Tibial artery (tissue), 4 donors: Measurements from ENCODE around the gene NPAS3.

ENCODE experiments used
- DNase-seq, 2 donors: peaks; one replicate each; pipeline ENCODE4 v3.0.0-alpha.2; 2019
- H3K27ac ChIP-seq, 2 donors: fragments of 200-600 bp; sonication (generic) in 1 of 2; 1 replicate in 1 of 2; 2 replicates in 1 of 2; pipeline ENCODE4 v1.5.1; 2018 to 2019; ENCODE audit warnings: mild to moderate bottlenecking in 1 of 2
- H3K27me3 ChIP-seq, 2 donors: fragments of 200-600 bp; sonication (generic) in 1 of 2; one replicate each; pipeline versions ENCODE4 v1.5.1 to v1.6.0; 2016 to 2019
- H3K36me3 ChIP-seq, 3 donors: fragments of 200-600 bp; sonication (generic) in 2 of 3; one replicate each; pipeline ENCODE4 v1.5.1; 2016 to 2019; ENCODE audit warnings: mild to moderate bottlenecking in 2 of 3
- H3K4me1 ChIP-seq, 4 donors: fragments of 200-600 bp; sonication (generic) in 2 of 4; 1 replicate in 3 of 4; 2 replicates in 1 of 4; pipeline ENCODE4 v1.5.1; 2016 to 2019
- H3K4me3 ChIP-seq, 2 donors: fragments of 200-600 bp; sonication (generic) in 1 of 2; 1 replicate in 1 of 2; 2 replicates in 1 of 2; pipeline ENCODE4 v1.5.1; 2018 to 2019; ENCODE audit warnings: mild to moderate bottlenecking in 2 of 2
- H3K9me3 ChIP-seq, 3 donors: fragments of 200-600 bp; sonication (generic) in 1 of 3; one replicate each; pipeline ENCODE4 v1.5.1; 2016 to 2019
- intact Hi-C: fragments of 100-400 bp; cut with DNase I; formaldehyde crosslinking; loops from one replicate; pipeline ENCODE4 v1.15.0; 2023; ENCODE audit warnings: low total_unique reads
- TF ChIP-seq, protein P1 (sequence below), 2 experiments: fragments of 200-600 bp in 1 of 2; fragments of 450-650 bp in 1 of 2; IDR thresholded peaks; one replicate each; pipeline ENCODE4 v1.5.1; 2017 to 2019; ENCODE audit warnings: antibody characterized with exemption in 2 of 2, mild to moderate bottlenecking in 1 of 2, moderate library complexity in 1 of 2

Gene NPAS3

DNA sequence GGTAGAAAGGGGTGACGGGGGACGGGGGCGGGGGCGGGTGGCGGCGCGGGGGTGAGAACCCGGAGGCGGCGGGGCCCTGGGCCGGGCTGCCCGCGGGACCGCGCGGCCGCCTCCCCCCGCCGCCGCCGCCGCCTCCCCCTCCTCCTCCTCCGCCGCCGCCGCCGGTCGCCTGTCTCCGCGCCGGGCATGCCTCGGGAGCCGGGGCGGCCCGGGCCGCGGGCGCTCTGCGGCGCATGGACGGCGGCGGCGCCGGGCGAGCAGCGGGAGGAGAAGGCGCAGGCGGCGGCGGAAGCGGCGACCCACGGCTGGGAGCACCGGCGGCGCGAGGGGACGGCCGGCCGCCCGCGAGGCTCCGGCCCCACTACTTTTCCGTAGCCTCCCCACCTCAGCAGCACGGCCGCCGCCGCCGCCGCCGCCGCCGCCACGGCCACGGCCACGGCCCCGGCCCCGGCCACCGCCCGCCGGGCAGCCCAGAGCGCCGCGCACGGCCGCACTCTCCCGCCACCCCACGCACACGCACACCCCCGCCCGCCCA, at the start of gene NPAS3:
Gene NPAS3 (plus strand): TSS at position 161 of the 535 bp plus-strand sequence.
- Histone ChIP-seq H3K9me3 (no peaks in the 10 kb centered on the region), H3K4me1 (peaks cover 0 to 28% (median 17%) of the 10 kb centered on the region in 4 donors), H3K27me3 (peaks cover 0 to 26% of the 10 kb centered on the region in 2 donors), H3K27ac (peak within 1 kb of the TSS; percentile 83 to 86), H3K36me3 (no peaks in the 10 kb centered on the region), H3K4me3 (peak within 1 kb of the TSS; percentile 77 to 80)
- TF ChIP-seq, protein P1, sequence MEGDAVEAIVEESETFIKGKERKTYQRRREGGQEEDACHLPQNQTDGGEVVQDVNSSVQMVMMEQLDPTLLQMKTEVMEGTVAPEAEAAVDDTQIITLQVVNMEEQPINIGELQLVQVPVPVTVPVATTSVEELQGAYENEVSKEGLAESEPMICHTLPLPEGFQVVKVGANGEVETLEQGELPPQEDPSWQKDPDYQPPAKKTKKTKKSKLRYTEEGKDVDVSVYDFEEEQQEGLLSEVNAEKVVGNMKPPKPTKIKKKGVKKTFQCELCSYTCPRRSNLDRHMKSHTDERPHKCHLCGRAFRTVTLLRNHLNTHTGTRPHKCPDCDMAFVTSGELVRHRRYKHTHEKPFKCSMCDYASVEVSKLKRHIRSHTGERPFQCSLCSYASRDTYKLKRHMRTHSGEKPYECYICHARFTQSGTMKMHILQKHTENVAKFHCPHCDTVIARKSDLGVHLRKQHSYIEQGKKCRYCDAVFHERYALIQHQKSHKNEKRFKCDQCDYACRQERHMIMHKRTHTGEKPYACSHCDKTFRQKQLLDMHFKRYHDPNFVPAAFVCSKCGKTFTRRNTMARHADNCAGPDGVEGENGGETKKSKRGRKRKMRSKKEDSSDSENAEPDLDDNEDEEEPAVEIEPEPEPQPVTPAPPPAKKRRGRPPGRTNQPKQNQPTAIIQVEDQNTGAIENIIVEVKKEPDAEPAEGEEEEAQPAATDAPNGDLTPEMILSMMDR (IDR thresholded peaks at IDR 0.05), result no peak
- intact Hi-C loops, result loop anchor here (10.0 kb wide), 2 partner anchors 856 to 1016 kb away; partner anchors contain the start of gene EGLN3
- DNase-seq, result peak in 1 of 2 donors; percentile 66

DNA sequence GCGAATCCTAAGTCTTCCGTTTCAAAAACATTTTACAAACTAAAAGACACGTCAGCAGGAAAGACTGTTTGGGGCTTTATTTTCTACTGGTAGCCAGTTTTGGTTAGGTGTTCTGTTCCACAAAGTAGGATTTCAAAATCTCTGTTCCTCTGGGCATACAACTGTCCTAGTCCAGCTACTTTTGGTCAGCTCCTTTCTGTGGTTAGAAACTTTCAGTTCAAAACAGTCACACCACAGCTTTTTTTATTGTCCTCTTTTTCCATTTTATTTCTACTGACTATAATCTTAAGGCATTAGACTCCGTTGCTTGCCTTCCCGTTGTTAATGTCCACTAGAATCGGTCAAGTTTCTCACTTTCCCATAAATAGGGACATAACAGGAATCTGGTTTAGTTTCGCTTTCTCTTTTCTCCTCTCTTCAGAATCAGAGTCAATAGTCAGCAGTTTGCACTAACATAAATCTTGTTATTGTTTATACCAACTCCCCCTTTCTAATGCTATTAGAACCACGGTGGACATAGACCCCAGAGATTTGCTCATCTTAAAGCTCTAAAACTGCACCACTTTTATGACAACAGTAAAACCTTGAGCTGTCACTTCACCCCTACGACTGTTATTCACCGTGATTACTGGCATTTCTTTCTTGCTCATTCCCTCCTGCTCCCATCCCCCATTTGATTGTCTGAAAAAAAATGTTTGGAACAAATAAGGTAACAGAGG, 41.5 kb upstream of the NPAS3 start:
- TF ChIP-seq, protein P1 (IDR thresholded peaks at IDR 0.05), result no peak
- Histone ChIP-seq H3K27me3 (no peaks in the 10 kb centered on the region), H3K4me3 (peak overlapping the region; percentile 51 to 56), H3K27ac (peak overlapping the region; percentile 45 to 72), H3K36me3 (no peaks in the 10 kb centered on the region), H3K4me1 (peaks cover 0 to 7% (median 3%) of the 10 kb centered on the region in 4 donors), H3K9me3 (no peaks in the 10 kb centered on the region)
- DNase-seq, result no peak
- intact Hi-C loops, result no loop called here

DNA sequence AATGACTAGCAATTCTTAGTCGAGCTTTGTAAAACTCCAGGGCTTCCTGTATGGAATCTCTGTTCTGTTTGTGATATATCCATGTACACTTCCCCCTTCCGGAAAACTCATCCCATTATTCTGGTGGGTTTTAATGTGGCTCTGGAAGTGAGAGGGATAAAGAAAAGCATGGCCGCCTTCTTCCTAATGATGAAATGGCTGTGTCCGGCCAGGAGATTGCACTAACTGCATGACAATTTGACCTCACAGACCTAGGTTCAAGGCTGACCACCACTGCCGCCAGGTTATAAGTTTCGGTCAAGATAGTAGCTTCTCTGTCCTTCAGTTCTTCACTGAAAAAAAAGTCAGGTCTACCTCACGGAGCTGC, 41.0 kb upstream of the NPAS3 start:
- Histone ChIP-seq H3K4me1 (peaks cover 0 to 7% (median 3%) of the 10 kb centered on the region in 4 donors), H3K27me3 (no peaks in the 10 kb centered on the region), H3K36me3 (no peaks in the 10 kb centered on the region), H3K4me3 (peak overlapping the region; percentile 51 to 56), H3K9me3 (no peaks in the 10 kb centered on the region), H3K27ac (peak overlapping the region; percentile 45 to 72)
- TF ChIP-seq, protein P1 (IDR thresholded peaks at IDR 0.05), result no peak
- intact Hi-C loops, result no loop called here
- DNase-seq, result no peak

- intact Hi-C loops, result no loop called here
- DNase-seq, result no peak
- Histone ChIP-seq H3K27ac (no peak overlapping the region), H3K9me3 (no peaks in the 10 kb centered on the region), H3K4me1 (peaks cover 0 to 7% (median 3%) of the 10 kb centered on the region in 4 donors), H3K4me3 (no peak overlapping the region), H3K27me3 (no peaks in the 10 kb centered on the region), H3K36me3 (no peaks in the 10 kb centered on the region)
- TF ChIP-seq, protein P1 (IDR thresholded peaks at IDR 0.05), result no peak
Observed at GRCh38 chr14:32898876-32899275, 39.8 kb upstream of the NPAS3 start.

DNA sequence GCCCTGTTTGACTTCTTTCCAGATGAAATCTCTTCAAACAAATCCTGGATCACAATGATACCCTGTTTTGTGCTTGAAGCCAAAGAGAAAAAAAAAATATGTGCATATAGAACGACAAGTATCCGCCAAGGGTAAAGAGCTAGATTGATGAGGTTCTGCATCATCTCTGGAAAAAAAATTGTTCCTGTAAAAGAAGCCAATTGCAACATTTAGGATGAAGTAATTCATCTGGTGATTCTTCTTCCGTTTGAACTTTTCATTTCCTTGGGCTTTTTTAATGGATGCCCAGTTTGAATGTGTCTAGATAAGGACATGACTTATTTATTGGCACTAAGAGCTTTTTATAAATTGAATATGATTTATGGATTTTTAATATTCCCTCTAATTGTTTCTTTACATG, 38.1 kb upstream of the NPAS3 start:
- Histone ChIP-seq H3K36me3 (no peaks in the 10 kb centered on the region), H3K4me3 (no peak overlapping the region), H3K4me1 (peaks cover 0 to 7% (median 3%) of the 10 kb centered on the region in 4 donors), H3K27me3 (no peaks in the 10 kb centered on the region), H3K27ac (no peak overlapping the region), H3K9me3 (no peaks in the 10 kb centered on the region)
- no peak for DNase-seq
- intact Hi-C loops, result no loop called here
- TF ChIP-seq, protein P1 (IDR thresholded peaks at IDR 0.05), result no peak
